Measurements from ENCODE around the gene ITGA5. TPM values are rescaled to one million over a fixed set of nuclear protein-coding genes. Genes with fewer than 3 reads are reported as not detected.

ITGA5 gene
- total and polyA plus RNA-seq, 2 experiments from 2014 or later: 7.3 to 23.7 TPM

GRCh38 chr12:54375259-54375579, 43.8 kb downstream of the ITGA5 start (continued):
- TF ChIP-seq, protein P1, sequence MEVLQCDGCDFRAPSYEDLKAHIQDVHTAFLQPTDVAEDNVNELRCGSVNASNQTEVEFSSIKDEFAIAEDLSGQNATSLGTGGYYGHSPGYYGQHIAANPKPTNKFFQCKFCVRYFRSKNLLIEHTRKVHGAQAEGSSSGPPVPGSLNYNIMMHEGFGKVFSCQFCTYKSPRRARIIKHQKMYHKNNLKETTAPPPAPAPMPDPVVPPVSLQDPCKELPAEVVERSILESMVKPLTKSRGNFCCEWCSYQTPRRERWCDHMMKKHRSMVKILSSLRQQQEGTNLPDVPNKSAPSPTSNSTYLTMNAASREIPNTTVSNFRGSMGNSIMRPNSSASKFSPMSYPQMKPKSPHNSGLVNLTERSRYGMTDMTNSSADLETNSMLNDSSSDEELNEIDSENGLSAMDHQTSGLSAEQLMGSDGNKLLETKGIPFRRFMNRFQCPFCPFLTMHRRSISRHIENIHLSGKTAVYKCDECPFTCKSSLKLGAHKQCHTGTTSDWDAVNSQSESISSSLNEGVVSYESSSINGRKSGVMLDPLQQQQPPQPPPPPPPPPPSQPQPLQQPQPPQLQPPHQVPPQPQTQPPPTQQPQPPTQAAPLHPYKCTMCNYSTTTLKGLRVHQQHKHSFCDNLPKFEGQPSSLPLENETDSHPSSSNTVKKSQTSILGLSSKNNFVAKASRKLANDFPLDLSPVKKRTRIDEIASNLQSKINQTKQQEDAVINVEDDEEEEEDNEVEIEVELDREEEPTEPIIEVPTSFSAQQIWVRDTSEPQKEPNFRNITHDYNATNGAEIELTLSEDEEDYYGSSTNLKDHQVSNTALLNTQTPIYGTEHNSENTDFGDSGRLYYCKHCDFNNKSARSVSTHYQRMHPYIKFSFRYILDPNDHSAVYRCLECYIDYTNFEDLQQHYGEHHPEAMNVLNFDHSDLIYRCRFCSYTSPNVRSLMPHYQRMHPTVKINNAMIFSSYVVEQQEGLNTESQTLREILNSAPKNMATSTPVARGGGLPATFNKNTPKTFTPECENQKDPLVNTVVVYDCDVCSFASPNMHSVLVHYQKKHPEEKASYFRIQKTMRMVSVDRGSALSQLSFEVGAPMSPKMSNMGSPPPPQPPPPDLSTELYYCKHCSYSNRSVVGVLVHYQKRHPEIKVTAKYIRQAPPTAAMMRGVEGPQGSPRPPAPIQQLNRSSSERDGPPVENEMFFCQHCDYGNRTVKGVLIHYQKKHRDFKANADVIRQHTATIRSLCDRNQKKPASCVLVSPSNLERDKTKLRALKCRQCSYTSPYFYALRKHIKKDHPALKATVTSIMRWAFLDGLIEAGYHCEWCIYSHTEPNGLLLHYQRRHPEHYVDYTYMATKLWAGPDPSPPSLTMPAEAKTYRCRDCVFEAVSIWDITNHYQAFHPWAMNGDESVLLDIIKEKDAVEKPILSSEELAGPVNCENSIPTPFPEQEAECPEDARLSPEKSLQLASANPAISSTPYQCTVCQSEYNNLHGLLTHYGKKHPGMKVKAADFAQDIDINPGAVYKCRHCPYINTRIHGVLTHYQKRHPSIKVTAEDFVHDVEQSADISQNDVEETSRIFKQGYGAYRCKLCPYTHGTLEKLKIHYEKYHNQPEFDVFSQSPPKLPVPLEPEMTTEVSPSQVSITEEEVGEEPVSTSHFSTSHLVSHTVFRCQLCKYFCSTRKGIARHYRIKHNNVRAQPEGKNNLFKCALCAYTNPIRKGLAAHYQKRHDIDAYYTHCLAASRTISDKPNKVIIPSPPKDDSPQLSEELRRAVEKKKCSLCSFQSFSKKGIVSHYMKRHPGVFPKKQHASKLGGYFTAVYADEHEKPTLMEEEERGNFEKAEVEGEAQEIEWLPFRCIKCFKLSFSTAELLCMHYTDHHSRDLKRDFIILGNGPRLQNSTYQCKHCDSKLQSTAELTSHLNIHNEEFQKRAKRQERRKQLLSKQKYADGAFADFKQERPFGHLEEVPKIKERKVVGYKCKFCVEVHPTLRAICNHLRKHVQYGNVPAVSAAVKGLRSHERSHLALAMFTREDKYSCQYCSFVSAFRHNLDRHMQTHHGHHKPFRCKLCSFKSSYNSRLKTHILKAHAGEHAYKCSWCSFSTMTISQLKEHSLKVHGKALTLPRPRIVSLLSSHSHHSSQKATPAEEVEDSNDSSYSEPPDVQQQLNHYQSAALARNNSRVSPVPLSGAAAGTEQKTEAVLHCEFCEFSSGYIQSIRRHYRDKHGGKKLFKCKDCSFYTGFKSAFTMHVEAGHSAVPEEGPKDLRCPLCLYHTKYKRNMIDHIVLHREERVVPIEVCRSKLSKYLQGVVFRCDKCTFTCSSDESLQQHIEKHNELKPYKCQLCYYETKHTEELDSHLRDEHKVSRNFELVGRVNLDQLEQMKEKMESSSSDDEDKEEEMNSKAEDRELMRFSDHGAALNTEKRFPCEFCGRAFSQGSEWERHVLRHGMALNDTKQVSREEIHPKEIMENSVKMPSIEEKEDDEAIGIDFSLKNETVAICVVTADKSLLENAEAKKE (CRISPR knock-in tag; IDR thresholded peaks at IDR 0.05): no peak
- TF ChIP-seq REST (IDR thresholded peaks at IDR 0.05; ENCODE audit: unreplicated experiment) (no peak), EZH2 (IDR thresholded peaks at IDR 0.05; ENCODE audit: low read depth, unreplicated experiment) (no peak)

DNA sequence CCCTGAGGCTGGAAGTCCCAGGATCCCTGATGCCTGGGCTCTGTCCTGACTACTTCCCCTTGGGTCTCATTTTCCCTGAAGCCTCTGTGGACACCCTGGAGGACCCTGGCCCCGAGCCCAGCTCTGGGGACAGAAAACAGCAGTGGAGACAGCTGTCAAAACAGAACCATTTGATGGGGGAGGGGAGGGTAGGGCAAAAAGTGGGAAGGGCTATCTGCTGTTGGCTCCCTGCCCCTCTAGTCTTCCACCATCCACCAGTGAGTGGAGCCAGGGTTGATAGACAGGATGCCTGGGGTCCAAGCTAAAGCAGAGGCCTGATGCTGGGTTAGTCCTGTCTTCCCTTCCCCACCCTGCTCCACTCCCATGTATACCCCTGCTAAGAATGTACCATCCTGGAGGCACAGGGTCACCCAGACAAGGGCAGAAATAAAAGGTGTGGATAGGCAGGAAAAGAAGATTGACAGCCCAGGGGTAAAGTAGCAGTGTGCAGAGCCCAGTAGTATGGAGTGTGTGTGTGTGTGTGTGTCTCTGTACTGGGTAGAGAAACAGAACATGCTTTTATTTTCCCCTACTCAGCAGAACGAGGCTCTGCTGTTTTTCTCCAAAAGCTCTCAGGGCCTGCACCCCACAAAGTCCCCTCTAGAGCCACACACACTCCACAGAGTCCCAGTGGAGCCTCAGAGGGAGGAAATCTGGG, 44.4 kb downstream of the ITGA5 start:
- Histone ChIP-seq H3K4me2 (no peak overlapping the region), H3K27ac (ENCODE audit: low read depth) (no peak overlapping the region), H3K9me2 (ENCODE audit: insufficient read depth) (no peaks in the 10 kb centered on the region), H3K4me1 (ENCODE audit: insufficient read depth) (peaks cover 11% of the 10 kb centered on the region), H3K79me2 (replicated peaks; ENCODE audit: insufficient read depth) (no peaks in the 10 kb centered on the region), H3K27me3 (ENCODE audit: insufficient read depth) (peaks cover 26% of the 10 kb centered on the region), H3K36me3 (ENCODE audit: insufficient read depth) (no peaks in the 10 kb centered on the region), H3K4me3 (no peak overlapping the region), H2AFZ (no peak overlapping the region), H3F3A (replicated peaks; ENCODE audit: low read depth) (no peaks in the 10 kb centered on the region; the same call in 1 of the 2 replicates), H4K20me1 (replicated peaks; ENCODE audit: insufficient read depth) (no peaks in the 10 kb centered on the region; the same call in 1 of the 2 replicates)
- no peak for DNase-seq (ENCODE audit: low spot score)
- Mint-ChIP-seq H3K27ac (no peak overlapping the region), H3K4me1 (peaks cover 29% of the 10 kb centered on the region), H3K9me3 (no peaks in the 10 kb centered on the region), H3K36me3 (ENCODE audit: low read depth) (peaks cover 23% of the 10 kb centered on the region), H3K27me3 (ENCODE audit: insufficient read depth, low read depth, poor library complexity) (peaks cover 20% of the 10 kb centered on the region), H3K4me3 (no peak overlapping the region)
- no peak for ATAC-seq
- TF ChIP-seq POLR2AphosphoS5 (IDR thresholded peaks at IDR 0.05; ENCODE audit: low read depth): no peak
- TF ChIP-seq REST (IDR thresholded peaks at IDR 0.05; ENCODE audit: unreplicated experiment): no peak
- no peak for TF ChIP-seq STAT1 (IDR thresholded peaks at IDR 0.05; ENCODE audit: unreplicated experiment)
- no peak for TF ChIP-seq ZNF114 (CRISPR knock-in tag; IDR thresholded peaks at IDR 0.05)
